Fibroblast of lung (primary cell): Measurements from ENCODE around the gene PGAM1. TPM values are rescaled to one million over a fixed set of nuclear protein-coding genes. Genes with fewer than 3 reads are reported as not detected.

Source experiments
- DNase-seq, 2 donors: peaks; one replicate each; pipeline versions ENCODE4 v3.0.0 to v3.0.0-alpha.2; 2010; ENCODE audit warnings: low read depth in 2 of 2
- H2AFZ ChIP-seq: 2 replicates; pipeline ENCODE4 v1.5.1; 2012; ENCODE audit warnings: low read length, control low read depth, inconsistent platforms
- H3K27ac ChIP-seq: 2 replicates; pipeline ENCODE4 v1.5.1; 2011; ENCODE audit warnings: low read length, control low read depth; ENCODE audit not compliant: insufficient read depth
- H3K27me3 ChIP-seq: 2 replicates; pipeline ENCODE4 v1.5.1; 2011; ENCODE audit warnings: mild to moderate bottlenecking, low read length; ENCODE audit not compliant: control insufficient read depth, insufficient read depth
- H3K36me3 ChIP-seq: 2 replicates; pipeline ENCODE4 v1.5.1; 2011; ENCODE audit warnings: low read length; ENCODE audit not compliant: control insufficient read depth, insufficient read depth
- H3K4me1 ChIP-seq: 2 replicates; pipeline ENCODE4 v1.5.1; 2011; ENCODE audit warnings: low read length; ENCODE audit not compliant: control insufficient read depth, insufficient read depth; ENCODE audit errors: extremely low read depth
- H3K4me2 ChIP-seq: 2 replicates; pipeline ENCODE4 v1.5.1; 2011; ENCODE audit warnings: low read length, control low read depth; ENCODE audit not compliant: insufficient read depth; ENCODE audit errors: extremely low read depth
- H3K4me3 ChIP-seq, 4 experiments: fragments of 200-600 bp in 1 of 4; sonication (generic) in 1 of 4; replicated peaks in 1 of 4; 2 replicates each; pipeline ENCODE4 v1.5.1; 2011 to 2016; ENCODE audit warnings: low read length in 4 of 4, low read depth in 3 of 4, mild to moderate bottlenecking in 3 of 4, control low read depth in 2 of 4, inconsistent platforms in 1 of 4, mixed read lengths in 1 of 4; ENCODE audit not compliant: insufficient read depth in 1 of 4; ENCODE audit errors: control extremely low read depth in 1 of 4
- H3K79me2 ChIP-seq: 2 replicates; pipeline ENCODE4 v1.5.1; 2012; ENCODE audit warnings: mild to moderate bottlenecking, low read length, inconsistent platforms; ENCODE audit not compliant: control insufficient read depth, insufficient read depth
- H3K9ac ChIP-seq: 2 replicates; pipeline ENCODE4 v1.5.1; 2011; ENCODE audit warnings: mild to moderate bottlenecking, low read length, control low read depth; ENCODE audit not compliant: insufficient read depth
- H3K9me3 ChIP-seq: 2 replicates; pipeline ENCODE4 v1.5.1; 2012; ENCODE audit warnings: low read depth, low read length; ENCODE audit not compliant: control insufficient read depth, insufficient read depth
- H4K20me1 ChIP-seq: 2 replicates; pipeline ENCODE4 v1.5.1; 2011; ENCODE audit warnings: low read length; ENCODE audit not compliant: control insufficient read depth, insufficient read depth; ENCODE audit errors: extremely low read depth
- CTCF ChIP-seq, 2 donors: IDR thresholded peaks in 1 of 2; conservative IDR thresholded peaks in 1 of 2; 1 replicate in 1 of 2; 2 replicates in 1 of 2; pipeline ENCODE4 v1.5.1; 2011 to 2012; ENCODE audit warnings: low read length in 2 of 2, control low read depth in 1 of 2, inconsistent platforms in 1 of 2, low read depth in 1 of 2, mild to moderate bottlenecking in 1 of 2
- EZH2 ChIP-seq: IDR thresholded peaks from 2 replicates; pipeline ENCODE4 v1.5.1; 2012; ENCODE audit warnings: low read length, control low read depth, mild to moderate bottlenecking; ENCODE audit errors: missing control alignments
- polyA plus RNA-seq, 2 donors: library from polyadenylated mRNA; depleted of rRNA in 1 of 2; stranded (reverse) in 1 of 2; unstranded in 1 of 2; fragments of >200 nt; gene quantifications; 2 replicates each; pipeline ENCODE4 v1.2.1, GENCODE V29; 2011 to 2012; ENCODE audit warnings: missing spikeins in 1 of 2
- total RNA-seq: library from RNA; depleted of rRNA; stranded (reverse); fragments of >200 nt; gene quantifications from 2 replicates; pipeline ENCODE4 v1.2.1, GENCODE V29; 2014

PGAM1 gene
- total and polyA plus RNA-seq, 2 donors (not counting 1 experiment from before 2014, with no cell fraction given): 209 to 498 TPM

DNA sequence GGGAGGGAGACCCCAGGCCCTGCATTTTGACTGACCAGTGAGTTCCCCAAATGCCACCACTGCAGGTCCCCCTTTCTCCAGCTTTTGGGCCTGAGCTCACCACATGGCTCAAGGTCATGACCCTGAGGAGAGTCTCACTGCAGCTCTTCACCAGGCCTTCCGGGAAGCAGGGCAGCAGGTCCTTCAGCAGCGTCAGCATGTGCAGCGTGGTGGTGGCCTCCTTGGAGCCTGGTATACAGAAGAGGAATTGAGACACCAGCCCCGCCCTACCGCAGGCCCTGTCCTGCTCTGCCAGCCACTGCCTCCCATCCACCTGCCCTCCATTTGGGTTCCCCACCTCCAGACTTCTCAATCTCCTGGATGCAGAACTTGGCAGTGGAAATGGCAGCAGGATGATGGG lies 37.8 kb upstream of the PGAM1 start:
- no peak overlapping the region for H3K4me3 ChIP-seq
- peaks cover 16% of the 10 kb centered on the region for H3K36me3 ChIP-seq
- no peaks in the 10 kb centered on the region for H3K9me3 ChIP-seq
- no peak overlapping the region for H2AFZ ChIP-seq
- DNase-seq: no peak
- TF ChIP-seq EZH2: no peak
- TF ChIP-seq CTCF (conservative IDR thresholded peaks at IDR 0.05 in 1 of 2, IDR thresholded peaks at IDR 0.05 in 1 of 2; ENCODE audit: low read depth in 1 of 2, low read length in 2 of 2): no peak
- H3K4me1 ChIP-seq: no peaks in the 10 kb centered on the region
- H3K4me2 ChIP-seq: no peak overlapping the region
- no peaks in the 10 kb centered on the region for H3K27me3 ChIP-seq
- H4K20me1 ChIP-seq: no peaks in the 10 kb centered on the region
- no peak overlapping the region for H3K27ac ChIP-seq
- no peaks in the 10 kb centered on the region for H3K79me2 ChIP-seq
- no peak overlapping the region for H3K9ac ChIP-seq

DNA sequence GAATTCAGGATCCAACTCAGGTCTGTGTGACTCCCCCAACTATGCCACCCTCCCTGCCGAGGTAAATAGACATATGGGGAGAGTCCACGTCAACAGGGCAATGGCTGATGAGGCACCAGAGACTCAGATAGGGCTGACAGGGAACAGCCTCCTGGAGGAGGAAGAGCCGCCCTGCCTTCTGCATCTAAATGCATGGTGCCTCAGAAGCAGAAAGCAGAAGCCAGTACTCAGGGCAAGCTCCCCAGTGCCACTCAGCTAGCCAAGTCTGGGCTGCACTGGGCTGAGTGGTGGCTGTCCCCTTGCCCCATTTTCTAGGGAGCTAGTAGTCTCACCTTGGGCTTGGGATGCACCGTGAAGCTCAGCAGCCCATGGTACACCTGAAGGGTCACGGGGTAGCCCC lies 35.9 kb upstream of the PGAM1 start:
- no peak overlapping the region for H3K4me3 ChIP-seq
- no peak overlapping the region for H3K27ac ChIP-seq
- H3K9me3 ChIP-seq: no peaks in the 10 kb centered on the region
- H3K9ac ChIP-seq: no peak overlapping the region
- no peaks in the 10 kb centered on the region for H4K20me1 ChIP-seq
- no peak overlapping the region for H3K4me2 ChIP-seq
- no peak for TF ChIP-seq CTCF (conservative IDR thresholded peaks at IDR 0.05 in 1 of 2, IDR thresholded peaks at IDR 0.05 in 1 of 2; ENCODE audit: low read depth in 1 of 2, low read length in 2 of 2)
- TF ChIP-seq EZH2: no peak
- no peaks in the 10 kb centered on the region for H3K27me3 ChIP-seq
- no peak overlapping the region for H2AFZ ChIP-seq
- DNase-seq: no peak
- peaks cover 14% of the 10 kb centered on the region for H3K36me3 ChIP-seq
- no peaks in the 10 kb centered on the region for H3K79me2 ChIP-seq
- no peaks in the 10 kb centered on the region for H3K4me1 ChIP-seq

DNA sequence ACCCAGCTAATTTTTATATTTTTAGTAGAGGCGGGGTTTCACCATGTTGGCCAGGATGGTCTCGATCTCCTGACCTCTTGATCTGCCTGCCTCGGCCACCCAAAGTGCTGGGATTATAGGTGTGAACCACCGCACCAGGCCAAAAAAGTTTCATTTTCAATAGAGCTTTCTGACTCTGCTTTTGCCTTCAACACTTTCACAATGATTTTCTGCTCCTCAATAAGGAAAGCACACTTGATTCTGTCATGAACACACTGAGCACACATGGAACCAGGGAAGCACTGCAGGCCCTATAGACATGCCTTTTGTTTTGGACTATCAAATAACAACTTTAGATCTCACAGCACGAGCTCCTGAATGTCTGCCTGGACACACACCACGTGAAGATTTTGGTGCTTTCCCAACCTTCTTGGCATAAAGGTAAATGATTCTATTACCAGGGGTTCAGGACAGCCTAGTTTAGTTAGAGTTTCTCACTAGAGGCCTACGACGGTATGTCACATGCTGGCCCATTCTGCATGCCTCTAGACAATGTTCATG lies 32.9 kb upstream of the PGAM1 start:
- no peak overlapping the region for H3K4me3 ChIP-seq

More for the DNA sequence above, 32.9 kb upstream of the PGAM1 start:
- Histone ChIP-seq H3K4me2 (no peak overlapping the region), H3K36me3 (peaks cover 12% of the 10 kb centered on the region), H3K4me1 (no peaks in the 10 kb centered on the region), H2AFZ (no peak overlapping the region), H3K9me3 (no peaks in the 10 kb centered on the region), H3K27me3 (no peaks in the 10 kb centered on the region), H3K79me2 (no peaks in the 10 kb centered on the region), H3K27ac (no peak overlapping the region), H4K20me1 (no peaks in the 10 kb centered on the region), H3K9ac (no peak overlapping the region)
- TF ChIP-seq EZH2: no peak
- TF ChIP-seq CTCF (conservative IDR thresholded peaks at IDR 0.05 in 1 of 2, IDR thresholded peaks at IDR 0.05 in 1 of 2; ENCODE audit: low read depth in 1 of 2, low read length in 2 of 2): no peak
- DNase-seq: no peak
